ENCODE measurements around the gene KCNN3.

The KCNN3 gene

DNA sequence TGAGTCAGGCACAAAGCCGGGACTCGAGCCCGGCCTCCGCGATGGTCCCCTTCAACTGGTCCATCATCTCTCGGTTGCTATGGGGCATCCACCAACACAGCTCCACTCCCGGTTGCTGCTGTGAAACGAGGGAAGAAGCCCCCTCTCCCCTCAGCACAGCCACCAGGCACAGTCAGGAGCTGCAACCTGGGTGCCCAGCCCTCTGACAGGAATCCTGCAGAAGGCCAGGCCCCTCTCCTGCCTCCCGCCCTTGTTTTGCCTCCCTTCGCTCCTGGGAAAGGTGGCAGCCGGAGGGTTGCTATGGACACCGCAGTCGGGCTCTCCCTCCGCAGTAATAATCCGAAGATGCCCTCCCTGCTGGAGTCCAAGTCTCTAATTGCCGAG, 8.9 kb upstream of the KCNN3 start:
- DNase-seq, result no peak

DNA sequence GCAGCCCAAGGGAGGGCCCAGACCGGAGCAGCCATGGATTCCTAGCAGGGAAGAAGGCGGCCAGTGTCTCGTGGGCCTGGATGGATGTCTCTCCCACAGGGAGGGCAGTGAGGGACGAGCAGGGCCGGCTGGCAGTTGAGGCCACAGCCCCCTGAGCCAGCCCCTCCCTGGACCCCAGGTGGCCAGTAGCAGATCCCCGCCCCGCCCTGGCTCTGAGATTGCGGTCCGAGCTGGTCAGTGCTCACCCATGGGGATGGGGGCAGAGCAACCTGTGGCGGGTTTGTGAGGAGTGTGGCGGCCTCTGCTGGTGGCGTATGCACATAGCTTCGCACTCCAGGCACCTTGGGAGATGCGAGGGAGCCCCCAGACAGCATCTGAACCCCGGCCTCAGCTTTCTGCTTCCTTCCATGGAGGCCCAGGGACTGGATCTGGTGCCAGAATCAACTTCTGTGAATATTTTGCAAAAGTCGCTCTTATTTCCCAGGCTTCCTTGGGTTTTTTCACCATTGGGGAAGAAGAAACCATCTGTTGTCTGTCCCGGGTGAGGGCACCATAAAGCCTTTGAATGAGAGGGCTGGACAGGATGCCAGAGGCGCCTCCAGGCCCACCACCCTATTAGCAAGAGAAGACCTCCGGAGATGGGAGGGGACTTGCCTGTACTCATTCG, 8.4 kb upstream of the KCNN3 start:
- peak; percentile 74 to 86 (median 81) for DNase-seq

DNA sequence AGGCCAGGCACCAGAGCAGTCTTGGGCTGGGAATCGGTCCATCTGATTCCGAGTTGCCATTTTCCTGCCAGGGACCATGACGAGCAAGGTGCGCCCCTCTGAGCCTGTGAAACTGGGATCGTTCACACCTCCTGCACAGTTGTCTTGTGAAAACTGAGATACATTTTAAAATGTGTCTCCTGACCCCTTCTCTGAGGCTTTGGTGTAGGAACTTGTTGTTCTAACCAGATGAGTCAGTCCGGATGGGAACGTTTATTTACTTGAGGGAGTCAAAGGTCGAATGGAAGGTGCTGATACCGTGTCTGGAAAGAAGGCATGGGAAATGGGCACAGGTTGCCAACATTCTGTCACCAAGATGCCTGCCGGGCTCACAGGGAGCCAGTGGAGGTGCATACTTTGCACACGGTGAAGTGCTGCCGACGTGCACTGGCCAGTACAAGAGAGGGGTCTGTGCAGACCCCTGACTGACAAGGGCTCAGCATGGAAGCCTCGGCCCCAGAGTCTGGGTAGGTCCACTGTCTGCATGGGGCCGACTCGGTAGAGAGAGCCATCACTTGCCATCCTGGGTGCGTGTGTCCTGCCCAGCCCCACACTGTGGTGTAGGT, 7.4 kb upstream of the KCNN3 start:
- DNase-seq, result no peak

DNA sequence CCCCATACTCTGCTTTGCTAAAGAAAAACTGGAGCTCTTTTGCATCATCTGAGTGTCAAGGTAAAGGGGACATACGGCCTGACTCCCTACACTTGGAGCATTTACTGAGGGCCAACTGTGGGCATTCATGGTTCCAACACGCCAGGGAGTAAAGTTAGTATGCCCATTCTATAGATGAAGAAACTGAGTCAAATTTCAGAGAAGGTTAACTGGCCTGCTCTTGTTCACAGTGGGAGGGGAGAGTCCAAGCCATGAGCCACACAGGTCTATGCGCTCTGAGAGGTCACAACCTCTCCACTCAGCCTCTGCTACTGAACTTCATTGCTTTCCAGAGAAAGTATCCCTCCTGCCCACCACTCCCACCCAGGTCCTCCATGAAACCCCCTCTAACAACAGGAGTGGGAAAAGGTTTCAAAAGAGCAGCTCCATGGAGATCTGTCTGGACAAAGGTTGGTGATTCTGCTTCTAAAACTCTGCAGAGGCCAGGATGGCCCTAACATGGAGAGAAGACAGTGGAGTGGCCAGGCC, 6.8 kb upstream of the KCNN3 start:
- DNase-seq, result no peak

GRCh38 chr1:154874465-154874864, 4.4 kb upstream of the KCNN3 start:
- no peak for DNase-seq

- DNase-seq, result no peak
These were observed 3.4 kb upstream of the KCNN3 start for GRCh38 chr1:154873321-154873950.

- no peak for DNase-seq
These were observed 1.3 kb upstream of the KCNN3 start for GRCh38 chr1:154871374-154871773.

- DNase-seq, result no peak
These were observed 653 bp upstream of the KCNN3 start for GRCh38 chr1:154870734-154871133.

- no peak for DNase-seq
These were observed 548 bp downstream of the KCNN3 start for GRCh38 chr1:154869351-154870114.

- no peak for DNase-seq
These were observed 2.1 kb downstream of the KCNN3 start for GRCh38 chr1:154867841-154868605.

DNA sequence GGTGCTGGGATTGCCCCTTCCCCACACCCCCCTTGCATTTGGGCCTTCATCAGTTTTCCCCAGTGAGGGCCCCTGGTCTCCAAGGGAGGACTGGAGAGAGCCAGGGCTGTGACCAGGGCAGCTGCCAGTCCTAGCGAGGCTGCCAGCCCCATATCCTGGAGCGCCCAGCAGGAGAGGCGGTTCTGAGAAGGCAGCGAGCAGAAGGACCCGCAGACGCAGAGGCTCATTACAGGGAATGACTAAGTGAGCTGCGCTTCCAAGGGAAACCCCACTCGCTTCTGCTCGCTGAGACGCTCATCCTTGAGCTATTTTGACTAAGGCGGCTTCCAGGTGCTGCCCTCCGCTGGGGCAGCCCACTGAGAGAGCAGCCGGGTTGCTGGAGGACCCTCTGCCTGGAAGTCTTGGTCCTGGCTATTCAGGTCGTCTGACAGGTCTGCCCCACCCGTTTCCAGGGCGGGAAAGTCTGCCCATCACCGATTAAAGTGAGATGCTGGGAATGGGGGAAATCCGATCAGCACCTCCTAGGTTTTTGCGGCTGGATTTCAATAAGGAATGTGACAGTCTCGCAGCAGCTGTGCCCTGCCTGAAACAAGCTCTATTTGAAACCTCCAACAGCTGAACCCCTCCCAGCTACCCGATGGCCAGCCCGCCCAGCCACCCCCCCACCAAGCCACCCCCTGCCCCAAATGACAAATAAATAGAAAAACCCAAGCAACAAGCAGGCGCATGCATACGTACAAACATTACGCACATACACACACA, 2.8 kb downstream of the KCNN3 start:
- DNase-seq, result peak in 2 of 3 donors; percentile 54 to 71

GRCh38 chr1:154866257-154867063, 3.6 kb downstream of the KCNN3 start:
- DNase-seq, result no peak

DNA sequence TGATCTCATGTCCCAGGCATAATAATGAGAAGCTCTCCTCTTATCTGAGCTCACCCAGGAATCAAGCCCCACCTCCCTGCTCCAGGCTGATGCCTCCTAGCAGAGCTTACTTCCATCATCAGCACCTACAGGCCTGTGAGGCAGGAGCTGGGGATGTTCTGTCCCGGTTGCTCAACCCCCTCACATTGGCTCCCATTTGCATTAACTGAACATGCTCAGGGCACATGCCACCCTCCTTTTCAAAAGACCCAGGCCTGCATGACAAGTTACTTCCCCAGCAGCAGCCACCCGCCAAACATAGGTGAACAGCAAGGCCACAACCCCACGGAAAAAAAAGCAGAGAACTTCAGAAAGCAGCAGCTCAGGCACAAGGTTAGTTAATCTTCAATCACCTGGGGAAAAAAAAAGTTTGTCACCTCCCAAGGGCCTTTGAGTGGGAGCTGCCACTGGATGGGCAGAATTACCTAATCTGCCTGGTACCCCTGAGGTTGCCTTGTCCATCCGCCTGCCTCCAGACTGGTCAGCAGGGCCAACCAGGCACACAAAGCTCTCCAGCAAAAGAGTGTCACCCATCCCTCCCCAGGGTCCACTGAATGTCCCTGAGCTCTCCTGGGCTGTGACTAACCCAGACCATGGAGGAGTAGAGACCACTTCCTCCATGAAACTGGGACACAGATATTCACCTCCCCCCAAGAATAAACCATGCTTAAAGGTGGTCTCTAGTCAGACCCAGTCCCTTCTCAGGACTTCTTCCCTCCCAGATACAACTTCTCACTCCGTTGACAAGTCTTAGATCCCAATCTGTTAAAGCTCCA, 4.4 kb downstream of the KCNN3 start:
- DNase-seq, result no peak

DNA sequence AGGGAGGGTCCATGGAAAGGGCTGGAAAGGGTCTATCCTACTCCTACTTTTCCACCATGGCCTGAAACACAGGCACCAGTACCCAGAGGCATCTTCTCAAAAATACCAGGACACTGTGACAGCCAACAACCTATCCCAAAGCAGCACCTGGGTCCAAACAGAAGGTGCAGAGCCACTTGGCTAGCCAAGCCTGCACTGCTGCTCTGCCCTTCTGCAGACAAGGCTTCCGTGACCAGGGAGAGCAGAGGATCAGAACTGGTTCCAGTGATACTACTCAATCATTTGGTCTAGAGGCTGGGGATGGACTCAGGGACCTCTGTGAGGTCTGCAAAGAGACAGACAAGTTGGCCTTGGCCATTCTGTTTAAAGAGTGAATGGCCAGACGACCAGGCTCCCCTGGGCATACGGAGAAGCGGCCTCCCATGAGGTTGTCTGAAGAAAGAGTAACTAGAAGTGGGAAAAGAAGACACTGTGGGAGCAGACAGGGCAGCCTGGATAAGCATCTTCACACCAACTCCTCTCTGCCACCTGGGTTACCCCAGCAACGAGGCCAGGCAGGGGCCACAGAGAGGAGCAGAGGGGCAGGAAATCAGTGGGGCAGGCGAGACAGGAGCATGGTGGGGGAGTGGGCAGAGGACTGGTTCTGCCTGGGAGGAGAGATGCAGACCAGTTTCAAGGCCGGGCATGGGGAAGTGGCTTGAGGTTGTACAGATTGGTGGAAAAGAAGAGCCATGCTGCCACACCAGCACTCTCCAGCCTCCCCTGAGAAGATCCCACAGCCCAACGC, 5.7 kb downstream of the KCNN3 start:
- no peak for DNase-seq

DNA sequence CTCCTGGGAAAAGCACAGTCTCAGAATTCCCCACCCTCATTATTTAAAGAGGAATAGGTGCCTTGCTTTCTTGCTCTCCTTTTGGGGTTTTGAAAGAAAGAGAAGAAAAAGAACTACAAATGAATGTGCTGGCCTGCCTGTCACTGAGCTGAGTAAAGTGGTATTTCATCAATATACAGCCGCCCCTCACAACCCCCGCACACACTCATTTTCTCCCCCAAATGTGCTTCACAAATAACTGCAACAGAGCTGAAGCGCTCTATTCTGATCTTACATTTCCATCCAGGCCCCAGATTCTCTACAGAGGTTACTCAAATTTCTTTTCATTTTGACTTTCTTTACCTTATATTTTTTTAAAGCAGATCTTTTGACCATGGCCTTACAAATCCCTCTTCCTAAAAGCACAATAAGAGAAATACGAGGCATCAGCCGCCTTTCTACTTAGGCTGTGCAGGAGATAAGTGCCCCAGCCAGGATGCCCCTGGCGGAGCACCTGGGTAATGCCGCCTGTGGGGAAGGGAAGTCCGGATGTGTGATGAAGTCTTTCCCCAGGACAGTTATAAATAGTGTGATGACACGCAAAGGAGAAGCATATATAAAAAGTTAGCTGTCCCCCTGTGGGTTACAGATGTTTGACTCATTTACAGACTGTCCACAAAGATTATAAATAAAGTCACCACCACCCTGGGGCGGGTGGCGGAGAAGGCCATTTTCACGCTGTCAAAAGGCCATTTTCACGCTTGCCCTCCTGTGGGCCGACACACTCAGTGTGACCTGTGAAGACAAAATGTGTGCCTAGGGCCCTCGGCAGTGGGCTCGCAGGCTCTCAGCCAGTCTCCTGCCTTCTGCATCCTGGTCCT, 6.5 kb downstream of the KCNN3 start:
- peak; percentile 49 to 57 (median 51) for DNase-seq

DNA sequence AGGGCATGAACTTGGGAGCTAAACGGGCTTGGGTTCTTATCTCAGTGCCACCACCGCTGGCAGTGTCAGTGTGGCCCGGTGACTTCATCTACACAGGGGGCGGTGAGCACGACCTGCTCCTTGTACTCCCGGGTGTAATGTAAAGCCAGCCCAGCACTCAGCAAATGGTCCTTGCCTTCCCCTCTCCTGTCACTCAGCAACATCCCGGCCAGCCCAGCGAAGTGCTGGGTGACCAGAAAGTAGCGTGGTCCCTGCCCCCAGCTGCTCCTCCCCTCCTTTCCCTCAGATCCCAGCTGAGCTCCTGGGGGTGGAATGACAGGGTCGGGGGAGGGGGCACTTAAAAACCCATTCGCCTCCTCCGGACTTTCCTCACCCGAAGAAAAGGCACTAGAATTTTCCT, 7.2 kb downstream of the KCNN3 start:
- no peak for DNase-seq

- DNase-seq, result no peak
These were observed 8.4 kb downstream of the KCNN3 start for GRCh38 chr1:154861607-154862094.
